ENCODE data around the gene ETV3.

Gene ETV3

GRCh38 chr1:157154291-157154690, 16.1 kb upstream of the ETV3 start:
- no peak for TF ChIP-seq CTCF (IDR thresholded peaks at IDR 0.05)
- intact Hi-C loops (cut with DNase I; ENCODE audit: low total_unique reads), result no loop called here
- Histone ChIP-seq H3K36me3 (no peaks in the 10 kb centered on the region), H3K4me1 (peaks cover 0 to 17% (median 12%) of the 10 kb centered on the region in 4 donors), H3K4me3 (no peak overlapping the region), H3K9me3 (no peaks in the 10 kb centered on the region), H3K27me3 (peaks cover 0 to 10% of the 10 kb centered on the region in 2 donors), H3K27ac (no peak overlapping the region)
- DNase-seq, result no peak

GRCh38 chr1:157153746-157154145, 15.6 kb upstream of the ETV3 start:
- Histone ChIP-seq H3K27ac (no peak overlapping the region), H3K36me3 (no peaks in the 10 kb centered on the region), H3K9me3 (no peaks in the 10 kb centered on the region), H3K4me1 (peaks cover 0 to 17% (median 14%) of the 10 kb centered on the region in 4 donors), H3K27me3 (peaks cover 0 to 10% of the 10 kb centered on the region in 2 donors), H3K4me3 (no peak overlapping the region)
- intact Hi-C loops (cut with DNase I; ENCODE audit: low total_unique reads), result no loop called here
- no peak for DNase-seq
- TF ChIP-seq CTCF (IDR thresholded peaks at IDR 0.05), result no peak

GRCh38 chr1:157152510-157152909, 14.3 kb upstream of the ETV3 start:
- intact Hi-C loops (cut with DNase I; ENCODE audit: low total_unique reads), result no loop called here
- peaks cover 0 to 10% of the 10 kb centered on the region in 2 donors for H3K27me3 ChIP-seq
- H3K27ac ChIP-seq, result no peak overlapping the region
- no peak overlapping the region for H3K4me3 ChIP-seq
- no peaks in the 10 kb centered on the region for H3K36me3 ChIP-seq
- no peaks in the 10 kb centered on the region for H3K9me3 ChIP-seq
- no peak for DNase-seq
- no peak for TF ChIP-seq CTCF (IDR thresholded peaks at IDR 0.05)
- H3K4me1 ChIP-seq, result peaks cover 0 to 26% (median 18%) of the 10 kb centered on the region in 4 donors

GRCh38 chr1:157151506-157151905, 13.3 kb upstream of the ETV3 start:
- TF ChIP-seq CTCF (IDR thresholded peaks at IDR 0.05), result no peak
- Histone ChIP-seq H3K27ac (no peak overlapping the region), H3K9me3 (no peaks in the 10 kb centered on the region), H3K4me1 (peaks cover 0 to 26% (median 18%) of the 10 kb centered on the region in 4 donors), H3K36me3 (no peaks in the 10 kb centered on the region), H3K27me3 (peaks cover 0 to 10% of the 10 kb centered on the region in 2 donors), H3K4me3 (no peak overlapping the region)
- intact Hi-C loops (cut with DNase I; ENCODE audit: low total_unique reads), result no loop called here
- DNase-seq, result no peak

- H3K36me3 ChIP-seq, result no peaks in the 10 kb centered on the region
- H3K9me3 ChIP-seq, result no peaks in the 10 kb centered on the region
- peaks cover 0 to 25% (median 16%) of the 10 kb centered on the region in 4 donors for H3K4me1 ChIP-seq
- intact Hi-C loops (cut with DNase I; ENCODE audit: low total_unique reads), result no loop called here
- no peak overlapping the region for H3K4me3 ChIP-seq
- H3K27ac ChIP-seq, result no peak overlapping the region
- DNase-seq, result no peak
- peaks cover 0 to 10% of the 10 kb centered on the region in 2 donors for H3K27me3 ChIP-seq
- no peak for TF ChIP-seq CTCF (IDR thresholded peaks at IDR 0.05)
Observed at GRCh38 chr1:157151073-157151472, 12.9 kb upstream of the ETV3 start.

- intact Hi-C loops (cut with DNase I; ENCODE audit: low total_unique reads), result no loop called here
- Histone ChIP-seq H3K9me3 (no peaks in the 10 kb centered on the region), H3K4me1 (peaks cover 0 to 21% (median 12%) of the 10 kb centered on the region in 4 donors), H3K27me3 (peaks cover 0 to 8% of the 10 kb centered on the region in 2 donors), H3K36me3 (no peaks in the 10 kb centered on the region), H3K27ac (no peak overlapping the region), H3K4me3 (no peak overlapping the region)
- no peak for TF ChIP-seq CTCF (IDR thresholded peaks at IDR 0.05)
- no peak for DNase-seq
Observed at GRCh38 chr1:157150631-157151030, 12.4 kb upstream of the ETV3 start.
